Trophoblast cell (in vitro differentiated cells and primary cell): ENCODE data around the gene CD2BP2.
"Not testable (repeated sequence)": the region's sequence is repeated elsewhere in the genome, so short reads cannot be mapped to it uniquely, and the experiment has no call there.

Source experiments
- DNase-seq, 2 donors: peaks; one replicate each; pipeline ENCODE4 v3.0.0-alpha.2; 2016
- H2AFZ ChIP-seq: 2 replicates; pipeline ENCODE4 v1.6.1; 2013; ENCODE audit warnings: low read length, moderate library complexity, mild to moderate bottlenecking; ENCODE audit not compliant: insufficient read depth, poor library complexity
- H2AK5ac ChIP-seq: 2 replicates; pipeline ENCODE4 v1.6.1; 2013; ENCODE audit warnings: mild to moderate bottlenecking, low read length
- H2BK120ac ChIP-seq: 2 replicates; pipeline ENCODE4 v1.6.1; 2013; ENCODE audit warnings: low read length, mild to moderate bottlenecking, moderate library complexity; ENCODE audit not compliant: insufficient read depth, poor library complexity
- H2BK12ac ChIP-seq: 2 replicates; pipeline ENCODE4 v1.6.1; 2013; ENCODE audit warnings: mild to moderate bottlenecking, low read length, moderate library complexity
- H2BK5ac ChIP-seq: 2 replicates; pipeline ENCODE4 v1.6.1; 2013; ENCODE audit warnings: low read length, low read depth, moderate library complexity, mild to moderate bottlenecking; ENCODE audit not compliant: poor library complexity
- H3K14ac ChIP-seq: 2 replicates; pipeline ENCODE4 v1.6.1; 2013; ENCODE audit warnings: mild to moderate bottlenecking, low read length
- H3K18ac ChIP-seq: 2 replicates; pipeline ENCODE4 v1.6.1; 2013; ENCODE audit warnings: mild to moderate bottlenecking, low read length
- H3K23ac ChIP-seq: 2 replicates; pipeline ENCODE4 v1.6.1; 2013; ENCODE audit warnings: low read length
- H3K27ac ChIP-seq: 2 replicates; pipeline ENCODE4 v1.5.1; 2013; ENCODE audit warnings: low read depth, mild to moderate bottlenecking, inconsistent platforms, low read length, moderate library complexity
- H3K27me3 ChIP-seq: 2 replicates; pipeline ENCODE4 v1.6.1; 2013; ENCODE audit warnings: inconsistent platforms, mild to moderate bottlenecking, low read length, moderate library complexity; ENCODE audit not compliant: insufficient read depth
- H3K36me3 ChIP-seq, 2 experiments: 1 replicate in 1 of 2; 2 replicates in 1 of 2; pipeline ENCODE4 v1.6.1; 2013; ENCODE audit warnings: low read length in 2 of 2, mild to moderate bottlenecking in 2 of 2, moderate library complexity in 1 of 2; ENCODE audit not compliant: insufficient read depth in 2 of 2, control insufficient read depth in 1 of 2
- H3K4ac ChIP-seq: 2 replicates; pipeline ENCODE4 v1.6.1; 2013; ENCODE audit warnings: low read depth, mild to moderate bottlenecking, low read length, moderate library complexity
- H3K4me1 ChIP-seq, 2 experiments: 1 replicate in 1 of 2; 2 replicates in 1 of 2; pipeline ENCODE4 v1.6.1; 2013; ENCODE audit warnings: low read length in 2 of 2, mild to moderate bottlenecking in 2 of 2, moderate library complexity in 1 of 2; ENCODE audit not compliant: insufficient read depth in 2 of 2, control insufficient read depth in 1 of 2
- H3K4me2 ChIP-seq: 2 replicates; pipeline ENCODE4 v1.6.1; 2013; ENCODE audit warnings: inconsistent platforms, mild to moderate bottlenecking, low read length, moderate library complexity
- H3K4me3 ChIP-seq: 2 replicates; pipeline ENCODE4 v1.5.1; 2013; ENCODE audit warnings: mild to moderate bottlenecking, low read depth, low read length, inconsistent platforms
- H3K79me1 ChIP-seq: one replicate; pipeline ENCODE4 v1.6.1; 2013; ENCODE audit warnings: low read length
- H3K79me2 ChIP-seq: 2 replicates; pipeline ENCODE4 v1.6.1; 2013; ENCODE audit warnings: low read length, mild to moderate bottlenecking; ENCODE audit not compliant: control insufficient read depth, insufficient read depth, poor library complexity
- H3K9ac ChIP-seq: 2 replicates; pipeline ENCODE4 v1.6.1; 2013; ENCODE audit warnings: mild to moderate bottlenecking, low read length
- H3K9me3 ChIP-seq: 2 replicates; pipeline ENCODE4 v1.6.1; 2013; ENCODE audit warnings: low read depth, mild to moderate bottlenecking, control low read depth, inconsistent platforms, low read length; ENCODE audit not compliant: insufficient read depth
- H4K12ac ChIP-seq: 2 replicates; pipeline ENCODE4 v1.6.1; 2013; ENCODE audit warnings: low read depth, mild to moderate bottlenecking, low read length, moderate library complexity
- H4K8ac ChIP-seq: 2 replicates; pipeline ENCODE4 v1.6.1; 2013; ENCODE audit warnings: low read depth, mild to moderate bottlenecking, low read length, moderate library complexity
- H4K91ac ChIP-seq: one replicate; pipeline ENCODE4 v1.6.1; 2013; ENCODE audit warnings: low read depth, mild to moderate bottlenecking, low read length, moderate library complexity
- WGBS: extraction: QIAGEN DNeasy Blood & Tissue Kit; methylation state at CpG from one replicate; pipeline ENCODE4 v1.1.7; 2013; ENCODE audit warnings: missing lambda C conversion rate; ENCODE audit not compliant: insufficient read length, insufficient coverage; ENCODE audit errors: extremely low coverage; 5-methylcytosine and 5-hydroxymethylcytosine counted together

Gene CD2BP2

DNA sequence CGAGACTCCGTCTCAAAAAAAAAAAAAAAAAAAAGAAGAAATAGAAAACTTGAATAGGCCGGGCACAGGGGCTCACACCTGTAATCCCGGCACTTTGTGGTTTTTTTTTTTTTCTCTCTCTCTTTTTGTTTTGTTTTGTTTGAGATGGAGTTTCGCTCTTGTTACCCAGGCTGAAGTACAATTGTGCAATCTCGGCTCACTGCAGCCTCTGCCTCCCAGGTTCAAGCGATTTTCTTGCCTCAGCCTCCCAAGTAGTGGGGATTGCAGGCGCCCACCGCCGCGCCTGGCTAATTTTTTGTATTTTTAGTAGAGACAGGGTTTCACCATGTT, 11.7 kb downstream of the CD2BP2 start:
- not testable (repeated sequence) for H3K18ac ChIP-seq, H3K79me1 ChIP-seq, H3K4ac ChIP-seq, H4K91ac ChIP-seq, H3K9me3 ChIP-seq, H4K8ac ChIP-seq, DNase-seq, H3K9ac ChIP-seq, H2BK120ac ChIP-seq, H3K4me2 ChIP-seq, H2BK12ac ChIP-seq, H2BK5ac ChIP-seq, H3K4me1 ChIP-seq, H3K14ac ChIP-seq, H3K27me3 ChIP-seq, H3K23ac ChIP-seq, H2AFZ ChIP-seq, H4K12ac ChIP-seq, H3K36me3 ChIP-seq, H3K27ac ChIP-seq, H2AK5ac ChIP-seq, H3K79me2 ChIP-seq, H3K4me3 ChIP-seq
- WGBS, result no CpG with 5 or more reads among the region's 11 CpGs

DNA sequence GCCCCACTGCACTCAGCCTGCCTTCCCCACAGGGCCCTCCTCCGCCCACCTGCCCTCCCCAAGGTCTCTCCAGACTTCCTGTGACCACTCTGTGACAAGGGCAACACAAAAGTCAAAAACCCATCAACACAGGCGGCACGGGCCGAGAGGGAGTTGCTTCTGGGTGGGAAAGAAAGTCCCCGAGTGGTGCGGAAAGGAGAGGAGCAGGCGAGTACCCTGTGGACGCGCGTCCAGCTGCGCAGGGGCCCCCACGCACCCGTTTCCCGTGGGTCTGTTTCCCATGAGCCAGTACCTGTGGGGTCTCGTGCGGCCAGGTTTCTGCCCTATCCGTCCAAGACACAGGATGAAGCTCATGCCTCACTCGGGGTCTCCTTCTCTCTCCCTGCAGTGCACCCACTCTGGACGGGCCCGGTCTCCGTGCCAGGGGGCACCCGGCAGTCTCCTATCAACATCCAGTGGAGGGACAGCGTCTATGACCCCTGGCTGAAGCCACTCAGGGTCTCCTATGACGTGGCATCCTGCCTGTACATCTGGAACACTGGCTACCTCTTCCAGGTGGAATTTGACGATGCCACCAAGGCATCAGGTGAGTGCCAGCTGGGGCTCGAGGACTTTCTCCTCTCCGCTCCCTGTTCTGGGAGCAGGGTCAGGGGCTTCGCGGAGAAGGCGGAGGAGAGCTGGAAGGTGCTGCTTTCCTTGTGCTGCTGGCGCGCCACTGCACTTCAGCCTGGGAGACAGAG, 12.2 kb downstream of the CD2BP2 start:
- no peak overlapping the region for H4K8ac ChIP-seq
- H3K14ac ChIP-seq, result no peak overlapping the region
- no peak overlapping the region for H3K18ac ChIP-seq
- no peak for DNase-seq
- H3K4me1 ChIP-seq, result no peaks in the 10 kb centered on the region
- no peak overlapping the region for H2BK120ac ChIP-seq
- peak overlapping the region; percentile 25 for H4K12ac ChIP-seq
- H3K9me3 ChIP-seq, result no peaks in the 10 kb centered on the region
- no peak overlapping the region for H3K27ac ChIP-seq
- H4K91ac ChIP-seq, result no peak overlapping the region
- H2AK5ac ChIP-seq, result no peak overlapping the region
- H3K4ac ChIP-seq, result no peak overlapping the region
- no peak overlapping the region for H3K4me2 ChIP-seq
- no peaks in the 10 kb centered on the region for H3K79me2 ChIP-seq
- no peak overlapping the region for H2BK12ac ChIP-seq
- no peaks in the 10 kb centered on the region for H3K27me3 ChIP-seq
- no peak overlapping the region for H2AFZ ChIP-seq
- no peak overlapping the region for H2BK5ac ChIP-seq
- no peak overlapping the region for H3K23ac ChIP-seq
- no peak overlapping the region for H3K4me3 ChIP-seq
- no peaks in the 10 kb centered on the region for H3K36me3 ChIP-seq
- H3K9ac ChIP-seq, result no peak overlapping the region
- no CpG with 5 or more reads among the region's 32 CpGs for WGBS
- no peaks in the 10 kb centered on the region for H3K79me1 ChIP-seq

DNA sequence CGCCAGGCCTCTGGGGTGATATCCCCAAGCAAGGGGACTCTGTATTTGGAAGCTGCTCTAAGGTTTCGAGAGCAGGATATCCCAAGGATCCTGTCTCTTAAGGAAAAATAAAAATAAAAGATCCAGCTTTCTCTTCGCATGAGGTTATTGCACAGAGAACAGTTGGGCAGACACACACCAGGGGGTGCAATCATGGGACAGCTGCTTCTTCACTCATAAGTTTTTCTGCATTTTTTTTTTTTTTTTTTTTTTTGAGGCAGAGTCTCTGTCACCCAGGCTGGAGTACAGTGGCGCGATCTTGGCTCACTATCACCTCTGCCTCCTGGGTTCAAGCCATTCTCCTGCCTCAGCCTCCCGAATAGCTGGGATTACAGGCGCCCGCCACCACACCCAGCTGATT, 13.1 kb downstream of the CD2BP2 start:
- H3K9me3 ChIP-seq, H3K4me1 ChIP-seq, H2BK12ac ChIP-seq, H4K91ac ChIP-seq, H3K27me3 ChIP-seq, H3K18ac ChIP-seq, H3K4ac ChIP-seq, H3K14ac ChIP-seq, H3K23ac ChIP-seq, H3K4me2 ChIP-seq, H2BK5ac ChIP-seq, H3K79me2 ChIP-seq, H3K27ac ChIP-seq, H2AFZ ChIP-seq, H4K12ac ChIP-seq, H3K9ac ChIP-seq, H3K4me3 ChIP-seq, H3K36me3 ChIP-seq, H4K8ac ChIP-seq, H3K79me1 ChIP-seq, H2BK120ac ChIP-seq, DNase-seq, H2AK5ac ChIP-seq: not testable (repeated sequence)
- WGBS, result no CpG with 5 or more reads among the region's 8 CpGs

DNA sequence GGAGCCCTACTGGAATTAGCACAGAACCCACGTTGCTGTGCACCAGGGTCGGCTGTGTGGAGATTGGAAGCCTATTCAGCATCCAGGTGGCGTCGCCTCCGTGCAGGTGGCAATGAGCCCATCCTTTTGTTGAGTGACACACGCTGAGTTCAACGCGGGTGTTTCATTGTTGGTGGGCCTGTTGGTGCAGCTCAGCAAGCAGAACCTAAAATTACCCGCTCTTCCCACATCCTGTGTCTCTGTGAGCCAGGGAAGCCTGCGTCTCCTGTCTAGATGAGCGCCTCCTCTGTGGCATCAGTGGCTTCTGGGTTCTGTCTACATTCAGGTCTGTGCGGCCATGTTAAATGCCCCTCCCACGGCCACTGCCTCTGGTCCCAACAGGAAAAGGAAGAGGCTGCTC, 14.5 kb downstream of the CD2BP2 start:
- Histone ChIP-seq H3K14ac (no peak overlapping the region), H2BK12ac (no peak overlapping the region), H3K79me1 (no peaks in the 10 kb centered on the region), H3K23ac (no peak overlapping the region), H3K4ac (no peak overlapping the region), H3K4me1 (no peaks in the 10 kb centered on the region), H2AFZ (no peak overlapping the region), H3K18ac (no peak overlapping the region), H4K8ac (no peak overlapping the region), H2AK5ac (no peak overlapping the region), H3K79me2 (no peaks in the 10 kb centered on the region), H3K4me2 (no peak overlapping the region), H3K9me3 (peaks cover 4% of the 10 kb centered on the region), H4K12ac (no peak overlapping the region), H3K4me3 (no peak overlapping the region), H2BK120ac (no peak overlapping the region), H3K9ac (no peak overlapping the region), H3K27me3 (no peaks in the 10 kb centered on the region), H3K27ac (no peak overlapping the region), H2BK5ac (no peak overlapping the region), H3K36me3 (no peaks in the 10 kb centered on the region), H4K91ac (no peak overlapping the region)
- no CpG with 5 or more reads among the region's 13 CpGs for WGBS
- no peak for DNase-seq
